HG03108 (cell line): Measurements from ENCODE around the gene GUCY1A2.
"Not testable (repeated sequence)": the region's sequence is repeated elsewhere in the genome, so short reads cannot be mapped to it uniquely, and the experiment has no call there.

Experiments used
- ATAC-seq: cut with Tn5 transposase; IDR thresholded peaks from one replicate; pipeline ENCODE4 v1.9.1; 2021; ENCODE audit warnings: moderate library complexity; ENCODE audit not compliant: unreplicated experiment

Gene GUCY1A2

GRCh38 chr11:106840947-106841346, 177.3 kb downstream of the GUCY1A2 start:
- no peak for ATAC-seq

DNA sequence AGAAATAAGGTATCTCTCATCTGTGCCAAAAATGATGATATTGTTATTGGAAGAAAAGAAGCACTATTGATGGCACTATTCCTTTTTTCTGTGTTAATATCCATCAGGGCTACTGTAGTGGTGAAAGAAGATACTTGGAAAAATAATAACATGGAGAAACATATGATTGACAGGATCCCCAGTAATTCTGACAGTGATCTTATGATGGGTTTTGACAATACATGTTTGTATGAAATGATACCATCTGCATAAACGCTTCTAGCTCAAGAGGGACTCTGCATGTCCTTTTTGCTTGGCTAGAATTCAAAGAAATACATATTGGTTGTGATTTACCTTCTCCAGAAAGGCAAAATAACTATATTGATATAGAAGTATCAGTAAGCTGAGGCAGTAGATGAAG, 178.1 kb downstream of the GUCY1A2 start:
- no peak for ATAC-seq

GRCh38 chr11:106834567-106834966, 183.7 kb downstream of the GUCY1A2 start:
- ATAC-seq: no peak

GRCh38 chr11:106828976-106829375, 189.3 kb downstream of the GUCY1A2 start:
- no peak for ATAC-seq

DNA sequence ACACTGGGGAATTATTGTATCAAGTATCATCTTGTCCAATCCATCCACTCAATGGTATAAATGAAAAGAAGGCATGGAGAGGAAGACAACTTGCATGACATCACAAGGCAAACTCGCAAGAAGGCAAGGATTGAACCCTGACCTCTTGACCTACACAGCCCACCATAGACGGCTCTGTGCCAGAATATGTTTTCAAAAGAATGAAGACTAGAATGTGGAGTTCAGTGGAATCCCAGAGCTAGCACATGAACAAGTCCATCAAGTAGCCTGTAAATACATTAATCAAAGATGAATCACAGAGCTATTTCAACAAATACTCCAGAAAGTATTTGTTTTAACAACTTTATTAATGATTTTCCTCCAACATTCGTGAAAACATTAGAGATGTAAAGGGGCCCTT, 189.7 kb downstream of the GUCY1A2 start:
- no peak for ATAC-seq

- no peak for ATAC-seq
Observed at GRCh38 chr11:106827687-106828086, 190.6 kb downstream of the GUCY1A2 start.

GRCh38 chr11:106826558-106826957, 191.7 kb downstream of the GUCY1A2 start:
- not testable (repeated sequence) for ATAC-seq

DNA sequence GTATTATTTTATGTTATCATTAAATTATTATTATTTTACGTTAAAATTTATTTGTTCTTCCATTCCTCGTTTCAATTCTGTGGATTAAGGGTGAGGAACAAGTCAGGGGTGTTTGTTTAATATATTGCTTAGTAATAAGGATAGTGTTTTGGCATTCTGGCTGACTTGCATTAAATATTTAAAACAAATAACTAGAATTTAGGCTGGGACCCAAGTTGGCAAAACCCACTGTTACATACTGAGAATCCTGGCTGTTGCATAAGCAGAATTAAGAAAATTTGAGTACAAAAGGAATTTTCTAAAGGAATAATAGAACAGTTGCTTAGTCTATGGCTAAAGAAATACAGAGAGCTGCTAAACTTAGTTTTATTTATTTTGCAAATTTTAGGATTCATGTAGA, 196.4 kb downstream of the GUCY1A2 start:
- ATAC-seq: no peak

GRCh38 chr11:106821291-106821690, 197.0 kb downstream of the GUCY1A2 start:
- no peak for ATAC-seq

DNA sequence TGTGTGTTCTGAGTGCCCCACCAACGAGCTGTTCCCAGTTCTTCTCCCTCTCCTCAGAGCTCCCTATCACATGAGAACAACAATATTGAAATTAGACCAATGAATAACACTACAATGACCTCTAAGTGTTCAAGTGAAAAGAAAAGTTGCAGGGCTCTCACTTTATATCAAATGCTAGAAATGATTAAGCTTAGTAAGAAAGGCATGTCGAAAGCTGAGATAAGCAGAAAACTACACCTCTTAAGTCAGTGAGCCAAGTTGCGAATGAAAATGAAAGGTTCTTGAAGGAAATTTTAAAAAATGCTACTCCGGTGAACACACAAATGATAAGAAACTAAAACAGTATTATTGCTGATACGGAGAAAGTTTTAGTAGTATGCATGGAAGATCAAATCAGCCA, 199.8 kb downstream of the GUCY1A2 start:
- no peak for ATAC-seq

- no peak for ATAC-seq
Observed at GRCh38 chr11:106815209-106815608, 203.1 kb downstream of the GUCY1A2 start.

DNA sequence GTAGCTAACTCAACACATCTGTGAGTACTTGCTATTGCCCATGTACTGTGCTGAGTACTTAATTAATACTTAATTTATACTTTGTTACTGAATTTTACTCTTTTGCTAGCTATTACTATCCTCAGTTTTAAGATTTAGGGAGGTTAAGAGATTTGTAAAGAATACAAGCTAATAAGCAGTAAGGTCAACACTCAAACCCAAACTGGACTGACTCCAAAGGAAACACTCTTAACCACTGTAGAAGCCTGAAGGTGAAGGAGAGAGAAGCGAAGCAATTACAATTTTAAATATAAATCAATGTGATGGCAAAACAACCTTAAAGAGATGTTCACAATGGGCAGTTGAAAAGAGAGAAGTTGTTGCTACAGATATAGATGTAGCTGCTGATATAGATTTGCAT, 204.5 kb downstream of the GUCY1A2 start:
- no peak for ATAC-seq

- ATAC-seq: no peak
Observed at GRCh38 chr11:106794058-106794457, 224.2 kb downstream of the GUCY1A2 start.

- ATAC-seq: no peak
Observed at GRCh38 chr11:106789406-106789805, 228.9 kb downstream of the GUCY1A2 start.

DNA sequence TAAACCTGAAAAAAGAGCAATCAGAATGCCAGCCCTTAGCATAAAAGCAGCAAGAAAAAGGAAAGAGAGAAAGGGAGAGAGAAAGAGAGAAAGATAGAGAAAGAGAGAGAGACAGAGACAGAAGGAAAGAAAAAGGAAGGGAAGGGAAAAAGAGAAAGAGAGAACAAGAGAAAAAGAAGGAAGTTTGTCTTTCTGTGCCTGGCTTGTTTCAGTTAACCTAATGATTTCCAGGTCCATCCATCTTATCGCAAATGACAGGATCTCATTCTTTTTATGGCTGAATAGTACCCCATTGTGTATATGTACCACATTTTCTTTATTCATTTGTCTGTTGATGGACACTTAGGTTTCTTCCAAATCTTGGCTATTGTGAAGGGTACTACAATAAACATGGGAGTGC, 230.8 kb downstream of the GUCY1A2 start:
- no peak for ATAC-seq

GRCh38 chr11:106785913-106786650, 232.2 kb downstream of the GUCY1A2 start:
- ATAC-seq: no peak

GRCh38 chr11:106777302-106777701, 241.0 kb downstream of the GUCY1A2 start:
- ATAC-seq: not testable (repeated sequence)

- no peak for ATAC-seq
Observed at GRCh38 chr11:106770489-106771085, 247.7 kb downstream of the GUCY1A2 start.

DNA sequence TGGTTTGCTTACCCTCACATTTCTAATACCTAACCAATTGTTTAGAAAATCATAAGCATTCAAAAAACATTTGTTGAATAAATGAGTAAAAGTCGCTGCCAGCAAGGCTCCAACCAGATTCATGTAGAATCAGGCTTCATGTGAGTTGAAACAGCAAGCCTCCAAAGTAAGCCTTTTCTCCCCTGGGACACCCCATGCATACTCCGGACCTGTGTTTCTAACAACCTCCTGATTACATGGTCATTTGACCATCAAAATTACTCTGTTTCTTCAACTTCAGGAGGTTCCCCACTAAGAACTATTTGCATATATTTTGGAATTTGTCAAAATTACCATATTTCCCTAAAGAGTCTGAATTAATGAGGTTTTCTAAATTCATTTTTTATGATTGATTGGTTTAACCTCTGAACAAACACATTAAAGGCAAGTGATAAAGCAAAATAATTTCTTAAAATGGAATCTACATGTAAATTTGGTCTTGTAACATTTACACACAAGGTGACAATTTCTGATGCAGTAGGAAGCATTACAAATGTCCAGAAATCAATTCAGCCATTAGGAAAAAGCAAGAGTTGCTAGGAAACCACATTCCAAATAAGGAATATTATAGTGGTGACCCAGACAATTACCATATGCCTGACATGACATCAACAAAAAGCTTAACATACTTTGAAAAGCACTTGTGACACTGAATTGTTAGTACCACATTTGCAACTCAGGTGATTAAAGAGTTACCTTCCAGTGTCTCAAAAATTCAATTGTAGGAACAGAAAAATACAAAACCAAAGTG, 252.6 kb downstream of the GUCY1A2 start:
- ATAC-seq: no peak

DNA sequence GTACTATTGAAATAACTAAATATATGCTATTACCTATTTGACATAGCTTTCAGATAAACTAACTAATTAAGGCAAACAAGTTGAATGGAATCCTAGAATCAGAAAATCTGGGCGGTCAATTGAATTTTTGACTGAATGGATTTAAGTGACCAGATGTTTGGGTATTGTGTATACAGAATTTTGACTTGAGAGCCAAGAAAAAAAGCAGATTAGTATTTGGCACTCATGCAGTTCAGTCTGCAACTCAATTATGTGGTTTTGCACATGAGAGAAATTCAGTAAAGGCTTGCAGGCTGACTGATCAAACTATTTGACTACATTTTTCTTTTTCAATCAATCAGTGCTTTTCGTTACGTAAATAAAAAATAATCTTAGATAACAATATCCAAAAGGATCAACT, 254.8 kb downstream of the GUCY1A2 start:
- no peak for ATAC-seq

GRCh38 chr11:106761745-106762144, 256.5 kb downstream of the GUCY1A2 start:
- ATAC-seq: no peak

- ATAC-seq: no peak
Observed at GRCh38 chr11:106761240-106761639, 257.0 kb downstream of the GUCY1A2 start.
